ENCODE measurements around the gene EYA3. TPM values are rescaled to one million over a fixed set of nuclear protein-coding genes. Genes with fewer than 3 reads are reported as not detected.

The EYA3 gene
- 10 to 100 TPM; 20.6 to 22.0 TPM for total RNA-seq

GRCh38 chr1:28088168-28088961, at the start of gene EYA3:
Gene EYA3 (minus strand): TSS chr1:28088610. CDS start chr1:28058026, 30,584 bp downstream.

DNA sequence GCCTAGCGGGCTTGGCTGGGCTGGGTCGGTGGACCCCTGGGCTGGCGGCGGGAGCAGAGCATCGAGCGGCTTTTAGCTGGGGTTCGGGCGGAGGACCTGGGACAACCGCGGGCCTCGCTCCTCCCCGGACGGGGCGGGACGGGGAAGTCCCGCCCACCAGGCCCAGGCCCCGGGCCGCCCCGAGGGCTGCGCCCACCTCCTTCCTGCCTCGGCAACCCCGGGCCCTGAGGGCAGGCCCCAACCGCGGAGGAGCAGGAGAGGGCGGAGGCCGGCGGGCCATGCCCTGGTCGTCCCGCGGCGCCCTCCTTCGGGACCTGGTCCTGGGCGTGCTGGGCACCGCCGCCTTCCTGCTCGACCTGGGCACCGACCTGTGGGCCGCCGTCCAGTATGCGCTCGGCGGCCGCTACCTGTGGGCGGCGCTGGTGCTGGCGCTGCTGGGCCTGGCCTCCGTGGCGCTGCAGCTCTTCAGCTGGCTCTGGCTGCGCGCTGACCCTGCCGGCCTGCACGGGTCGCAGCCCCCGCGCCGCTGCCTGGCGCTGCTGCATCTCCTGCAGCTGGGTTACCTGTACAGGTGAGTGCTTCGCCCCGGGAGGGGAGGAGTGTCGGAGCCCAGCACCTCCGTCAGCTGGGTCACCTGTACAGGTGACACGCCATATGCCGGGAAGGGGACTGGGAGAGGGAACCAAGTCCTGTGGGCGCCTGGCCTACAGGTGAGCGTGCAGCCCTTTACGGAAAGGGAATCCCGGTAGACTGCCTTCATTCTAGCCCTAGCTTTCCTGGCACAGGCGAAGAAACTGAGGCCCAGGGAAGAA, 128.4 kb downstream of the EYA3 start, which contains the start of gene XKR8:
Gene XKR8, plus strand, starts transcription at position 182 of the 812 bp plus-strand sequence. Its CDS starts 97 bp downstream, at position 279.

GRCh38 chr1:27934818-27935549, 153.4 kb downstream of the EYA3 start, which contains the start of gene SMPDL3B:
Gene SMPDL3B (plus strand): TSS chr1:27935000. CDS start chr1:27935184, 184 bp downstream.

Small RNAs within 50 kb of the gene (small RNA-seq; reads per million reads assigned to genes)
- 0 reads per million in 2 donors for gene RN7SL559P

Other genes starting within 250 kb of the EYA3 start
- 100 to 1,000 TPM; 129 to 211 TPM for gene THEMIS2, start 216.1 kb downstream of the EYA3 start, total RNA-seq
- gene RPA2, start 174.0 kb downstream of the EYA3 start, total RNA-seq = 10 to 100 TPM; 30.3 to 48.0 TPM
- not detected for gene SMPDL3B, start 153.6 kb downstream of the EYA3 start, total RNA-seq
- 1 to 10 TPM; 4.8 to 9.7 TPM for gene XKR8, start 128.6 kb downstream of the EYA3 start, total RNA-seq
- under 1 TPM in 1 of 2 donors, not detected in 1; under 0.01 TPM for gene PTAFR, start 88.1 kb upstream of the EYA3 start, total RNA-seq
- gene DNAJC8, start 144.4 kb upstream of the EYA3 start, total RNA-seq = 10 to 100 TPM; 71.6 to 94.6 TPM
- 10 to 100 TPM; 65.6 to 72.3 TPM for gene ATP5IF1, start 147.5 kb upstream of the EYA3 start, total RNA-seq
- gene SESN2, start 170.9 kb upstream of the EYA3 start, total RNA-seq = 10 to 100 TPM; 11.3 to 13.4 TPM
- 10 to 100 TPM; 20.3 to 24.6 TPM for gene MED18, start 240.4 kb upstream of the EYA3 start, total RNA-seq